Measurements from ENCODE around the gene UBE2E1. TPM values are rescaled to one million over a fixed set of nuclear protein-coding genes. Genes with fewer than 3 reads are reported as not detected.

The UBE2E1 gene
- total and polyA plus RNA-seq, 2 of the 4 experiments (the other 2 are of a cell fraction): 54.1 to 91.6 TPM

DNA sequence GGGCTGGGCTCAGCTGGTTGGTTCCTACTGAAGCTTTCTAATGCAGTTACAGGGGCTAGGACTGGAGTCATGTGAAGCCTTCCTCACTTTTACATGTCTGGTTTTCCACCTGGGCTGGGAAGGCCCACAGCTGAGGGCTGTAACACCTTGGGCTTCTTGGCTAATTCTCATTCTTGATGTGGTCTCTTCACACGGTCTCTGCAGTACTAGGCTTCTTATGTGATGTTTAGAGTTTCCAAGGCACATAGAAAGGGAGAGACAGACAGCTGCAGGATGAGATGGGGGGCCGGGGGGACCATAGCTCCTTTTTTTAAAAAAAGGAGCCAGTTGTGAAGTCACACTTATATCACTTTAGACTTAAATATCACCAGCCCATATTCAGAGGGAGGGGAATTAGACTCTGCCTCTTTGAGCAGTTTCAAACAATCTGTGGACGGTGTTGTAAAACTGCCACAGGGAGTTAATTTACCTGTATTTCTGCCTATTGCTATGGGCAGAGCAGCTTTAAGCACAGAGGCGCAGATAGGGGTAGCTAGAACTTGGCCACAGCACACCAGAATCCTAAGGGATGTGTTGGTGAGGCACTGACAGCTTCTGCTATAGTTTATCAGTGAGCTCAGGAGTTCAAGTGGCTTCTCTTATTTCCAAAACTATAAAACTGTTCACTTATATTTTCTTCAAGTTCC, 64.4 kb downstream of the UBE2E1 start:
- H4K20me1 ChIP-seq (ENCODE audit: insufficient read depth, low read length): peaks cover 46% of the 10 kb centered on the region

More for the DNA sequence above, 64.4 kb downstream of the UBE2E1 start:
- no peak overlapping the region for H3K4me2 ChIP-seq (ENCODE audit: low read depth, low read length)
- peaks cover 25 to 60% of the 10 kb centered on the region in 2 experiments; a peak in 3 of 4 replicates for H3K79me1 ChIP-seq (ENCODE audit: low read depth in 1 of 2, low read length in 2 of 2)
- H3K14ac ChIP-seq (replicated peaks; ENCODE audit: low read depth, low read length): no peak overlapping the region
- no peak overlapping the region for H4K91ac ChIP-seq (ENCODE audit: insufficient read depth, low read depth, low read length)
- H3K4me3 ChIP-seq (ENCODE audit: insufficient read depth, low read depth, low read length): no peak overlapping the region
- no peak overlapping the region for H4K5ac ChIP-seq (ENCODE audit: low read depth, low read length)
- no TSS peak for BruUV-seq (replicated peaks)
- TF ChIP-seq BHLHE40 (IDR thresholded peaks at IDR 0.05; ENCODE audit: low read depth, low read length) (no peak), FOS (IDR thresholded peaks at IDR 0.05; ENCODE audit: low read depth, low read length) (no peak), POLR2A (IDR thresholded peaks at IDR 0.05; ENCODE audit: low read depth, low read length) (no peak), RAD21 (IDR thresholded peaks at IDR 0.05; ENCODE audit: low read length) (no peak), NFE2L2 (IDR thresholded peaks at IDR 0.05; ENCODE audit: low read depth, low read length) (no peak), RFX5 (IDR thresholded peaks at IDR 0.05; ENCODE audit: low read depth, low read length) (no peak), CEBPB (IDR thresholded peaks at IDR 0.05; ENCODE audit: low read depth, low read length) (no peak), SMC3 (IDR thresholded peaks at IDR 0.05; ENCODE audit: low read depth, low read length) (no peak), CHD1 (IDR thresholded peaks at IDR 0.05; ENCODE audit: low read depth, low read length) (no peak), MAZ (IDR thresholded peaks at IDR 0.05; ENCODE audit: borderline replicate concordance, low read depth, low read length) (no peak), MXI1 (IDR thresholded peaks at IDR 0.05; ENCODE audit: borderline replicate concordance, low read depth, low read length) (no peak), RCOR1 (IDR thresholded peaks at IDR 0.05; ENCODE audit: insufficient replicate concordance, low read length) (no peak)
- TF ChIP-seq, protein P1, sequence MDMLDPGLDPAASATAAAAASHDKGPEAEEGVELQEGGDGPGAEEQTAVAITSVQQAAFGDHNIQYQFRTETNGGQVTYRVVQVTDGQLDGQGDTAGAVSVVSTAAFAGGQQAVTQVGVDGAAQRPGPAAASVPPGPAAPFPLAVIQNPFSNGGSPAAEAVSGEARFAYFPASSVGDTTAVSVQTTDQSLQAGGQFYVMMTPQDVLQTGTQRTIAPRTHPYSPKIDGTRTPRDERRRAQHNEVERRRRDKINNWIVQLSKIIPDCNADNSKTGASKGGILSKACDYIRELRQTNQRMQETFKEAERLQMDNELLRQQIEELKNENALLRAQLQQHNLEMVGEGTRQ (IDR thresholded peaks at IDR 0.05; ENCODE audit: low read depth, low read length): no peak
- TF ChIP-seq, protein P2, sequence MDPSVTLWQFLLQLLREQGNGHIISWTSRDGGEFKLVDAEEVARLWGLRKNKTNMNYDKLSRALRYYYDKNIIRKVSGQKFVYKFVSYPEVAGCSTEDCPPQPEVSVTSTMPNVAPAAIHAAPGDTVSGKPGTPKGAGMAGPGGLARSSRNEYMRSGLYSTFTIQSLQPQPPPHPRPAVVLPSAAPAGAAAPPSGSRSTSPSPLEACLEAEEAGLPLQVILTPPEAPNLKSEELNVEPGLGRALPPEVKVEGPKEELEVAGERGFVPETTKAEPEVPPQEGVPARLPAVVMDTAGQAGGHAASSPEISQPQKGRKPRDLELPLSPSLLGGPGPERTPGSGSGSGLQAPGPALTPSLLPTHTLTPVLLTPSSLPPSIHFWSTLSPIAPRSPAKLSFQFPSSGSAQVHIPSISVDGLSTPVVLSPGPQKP (IDR thresholded peaks at IDR 0.05; ENCODE audit: borderline replicate concordance, low read depth, low read length): no peak
- H3K4ac ChIP-seq (ENCODE audit: low read depth, low read length): no peak overlapping the region
- H3K9ac ChIP-seq (ENCODE audit: low read depth, low read length): no peak overlapping the region
- no peaks in the 10 kb centered on the region for H3K36me3 ChIP-seq (ENCODE audit: control insufficient read depth, insufficient read depth, low read length)
- no peak overlapping the region for H2BK20ac ChIP-seq (ENCODE audit: low read depth, low read length)
- H2AK5ac ChIP-seq (ENCODE audit: low read depth, low read length): no peak overlapping the region
- DNase-seq: no peak
- POLR2A ChIA-PET (ENCODE audit: unreplicated experiment): no interaction called here
- peaks cover 14% of the 10 kb centered on the region for H3K9me1 ChIP-seq (ENCODE audit: insufficient read depth, low read length)
- no peak overlapping the region for H3K18ac ChIP-seq (ENCODE audit: low read depth, low read length)
- CTCF ChIA-PET: interaction anchor here (0.5 kb wide), 1 partner anchor 81 kb away, joined by 3 read pairs; no protein-coding TSS in a partner anchor
- no peak overlapping the region for H4K8ac ChIP-seq (ENCODE audit: low read depth in 2 of 2, low read length in 2 of 2)
- H3K27me3 ChIP-seq (ENCODE audit: control insufficient read depth, insufficient read depth, low read length): no peaks in the 10 kb centered on the region
- H3K56ac ChIP-seq (ENCODE audit: extremely low read depth, insufficient read depth, low read length): no peak overlapping the region
- intact Hi-C loops (cut with micrococcal nuclease) (loop anchor here (10.0 kb wide), 2 partner anchors 155 to 665 kb away; partner anchors contain the start of gene UBE2E2), dilution Hi-C loops (cut with HindIII; ENCODE audit: low sequenced_read_pairs, unreplicated experiment) (no loop called here), in situ Hi-C loops (cut with MboI; ENCODE audit: low sequenced_read_pairs) (no loop called here)
- H3K27ac ChIP-seq (ENCODE audit: insufficient read depth, low read length): no peak overlapping the region
- no peak for ATAC-seq (ENCODE audit: low read depth)
- H2BK15ac ChIP-seq (ENCODE audit: low read depth, low read length): no peak overlapping the region
- no peak overlapping the region for H2BK120ac ChIP-seq (ENCODE audit: low read depth, low read length)
- H2BK5ac ChIP-seq (ENCODE audit: low read depth, low read length, poor library complexity, severe bottlenecking): no peak overlapping the region
- H3K23ac ChIP-seq (ENCODE audit: low read depth, low read length): no peak overlapping the region
- H2AK9ac ChIP-seq (replicated peaks; ENCODE audit: low read depth, low read length, poor library complexity): no peak overlapping the region
- no peak overlapping the region for H2AFZ ChIP-seq (replicated peaks; ENCODE audit: low read length, poor library complexity)
- WGBS, 2 experiments (ENCODE audit: extremely low coverage in 2 of 2, insufficient read length in 1 of 2): no CpG with 5 or more reads among the region's 4 CpGs
- peaks cover 19% of the 10 kb centered on the region for H3K4me1 ChIP-seq (ENCODE audit: control insufficient read depth, insufficient read depth, low read length)
- no peaks in the 10 kb centered on the region for H3K9me3 ChIP-seq (ENCODE audit: control insufficient read depth, insufficient read depth, low read length)
